CD1c-positive myeloid dendritic cell (primary cell): ENCODE results near the gene CDH26.
"Not testable (repeated sequence)": the region's sequence is repeated elsewhere in the genome, so short reads cannot be mapped to it uniquely, and the experiment has no call there.

Source experiments
- DNase-seq: peaks from one replicate; pipeline ENCODE4 v3.0.0-alpha.2; 2016; ENCODE audit errors: extremely low spot score

Gene CDH26

GRCh38 chr20:60013296-60014139 lies 55.3 kb downstream of the CDH26 start:
- DNase-seq, result no peak

GRCh38 chr20:60016406-60016805 lies 58.2 kb downstream of the CDH26 start:
- peak; percentile 34 for DNase-seq

DNA sequence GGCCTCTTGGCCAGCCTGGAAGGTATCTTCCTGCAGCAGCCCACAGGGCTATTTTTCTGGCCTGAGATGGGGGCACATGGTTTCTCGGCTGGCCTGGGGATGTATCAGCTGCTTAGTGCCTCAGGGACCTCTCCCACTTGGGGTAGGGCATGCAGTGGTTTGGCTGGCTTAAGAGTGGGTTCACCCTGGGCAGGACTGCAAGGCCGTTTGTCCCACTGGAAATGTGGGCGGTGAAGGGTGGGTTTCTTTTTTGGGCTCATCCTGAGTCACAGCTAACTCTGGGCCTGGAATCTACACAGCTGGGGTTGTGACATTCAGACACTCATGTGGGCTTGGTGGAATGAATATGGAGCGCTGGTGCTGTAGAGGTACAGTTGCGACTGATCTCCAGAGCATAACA lies 62.0 kb downstream of the CDH26 start:
- DNase-seq, result no peak

DNA sequence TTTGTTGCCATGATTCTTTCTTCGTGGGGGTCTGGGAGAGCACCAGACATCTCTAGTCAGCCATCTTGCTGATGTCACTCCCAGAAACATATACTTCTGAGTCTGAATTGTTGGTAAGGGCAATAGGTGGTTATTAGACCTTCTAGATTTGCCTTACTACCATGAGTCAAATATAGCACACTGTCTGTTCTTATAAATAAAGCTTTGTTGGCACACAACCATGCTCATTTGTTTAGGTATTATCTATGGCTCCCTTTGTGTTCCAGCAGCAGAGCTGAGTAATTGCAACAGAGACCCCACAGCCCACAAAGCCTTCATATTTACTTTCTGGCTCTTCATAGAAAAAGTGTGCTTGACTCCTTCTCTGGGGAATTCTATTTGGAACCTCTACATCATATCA lies 62.9 kb downstream of the CDH26 start:
- DNase-seq, result no peak

GRCh38 chr20:60022849-60023248 lies 64.6 kb downstream of the CDH26 start:
- DNase-seq, result no peak

- DNase-seq, result no peak
Measured at GRCh38 chr20:60024245-60024644, 66.0 kb downstream of the CDH26 start.

DNA sequence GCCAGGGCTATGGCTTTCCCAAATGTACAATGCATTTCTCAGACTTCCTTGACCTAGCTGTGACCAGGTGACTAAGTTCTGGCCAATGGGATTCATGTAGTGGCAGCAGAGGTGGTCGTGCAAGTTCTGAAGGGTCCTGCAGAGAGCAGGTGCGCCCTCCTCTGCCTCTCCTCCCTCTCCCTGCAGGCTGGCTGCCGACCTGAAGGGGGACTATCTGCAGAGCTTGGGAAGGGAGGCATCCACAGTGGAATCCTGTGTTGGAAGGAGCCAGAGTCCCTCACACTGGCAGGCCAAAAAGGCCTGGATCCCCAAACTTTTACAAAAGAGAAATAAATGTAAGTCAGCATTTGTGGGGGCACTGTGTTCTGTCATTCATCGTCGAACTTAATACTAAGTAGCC lies 66.6 kb downstream of the CDH26 start:
- no peak for DNase-seq

DNA sequence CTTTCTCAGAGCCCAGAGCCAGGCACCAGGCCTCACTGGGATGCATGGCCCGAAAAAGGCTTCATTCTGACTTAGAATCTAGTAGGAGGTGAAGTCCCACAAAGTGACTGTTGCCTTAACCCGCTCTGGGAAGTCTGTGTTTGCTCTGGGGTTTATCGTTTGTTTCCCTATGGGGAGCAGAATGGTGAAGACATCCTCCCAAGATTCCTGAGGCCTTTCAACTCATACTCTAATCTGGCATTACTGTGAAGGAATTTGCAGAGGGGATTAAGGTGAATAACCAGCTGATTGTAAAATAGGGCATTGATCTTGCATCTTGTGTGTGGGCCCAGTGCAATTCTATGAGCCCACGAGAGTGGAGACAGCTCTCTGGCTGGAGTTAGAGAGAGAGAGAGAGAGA lies 67.8 kb downstream of the CDH26 start:
- no peak for DNase-seq

- DNase-seq, result no peak
Measured at GRCh38 chr20:60030471-60030870, 72.2 kb downstream of the CDH26 start.

DNA sequence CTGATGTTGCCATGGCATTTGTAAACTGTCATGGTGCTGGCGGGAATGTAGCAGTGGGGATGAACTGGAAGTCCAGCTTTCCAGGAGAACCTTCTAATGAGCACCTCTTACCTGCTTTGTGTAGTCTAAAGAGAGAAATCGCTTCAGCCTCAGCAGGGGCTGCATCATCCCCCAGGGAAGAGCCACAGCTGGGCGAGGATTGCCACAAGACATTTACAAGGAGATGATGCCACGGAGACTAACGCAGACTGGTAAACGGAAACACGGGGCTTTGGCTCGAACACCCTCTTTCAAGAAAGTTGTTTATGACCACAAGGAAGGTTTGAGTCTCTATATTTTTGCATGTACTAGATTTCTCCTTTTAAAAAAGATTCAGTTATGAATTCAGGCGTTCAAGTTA lies 72.9 kb downstream of the CDH26 start:
- no peak for DNase-seq

DNA sequence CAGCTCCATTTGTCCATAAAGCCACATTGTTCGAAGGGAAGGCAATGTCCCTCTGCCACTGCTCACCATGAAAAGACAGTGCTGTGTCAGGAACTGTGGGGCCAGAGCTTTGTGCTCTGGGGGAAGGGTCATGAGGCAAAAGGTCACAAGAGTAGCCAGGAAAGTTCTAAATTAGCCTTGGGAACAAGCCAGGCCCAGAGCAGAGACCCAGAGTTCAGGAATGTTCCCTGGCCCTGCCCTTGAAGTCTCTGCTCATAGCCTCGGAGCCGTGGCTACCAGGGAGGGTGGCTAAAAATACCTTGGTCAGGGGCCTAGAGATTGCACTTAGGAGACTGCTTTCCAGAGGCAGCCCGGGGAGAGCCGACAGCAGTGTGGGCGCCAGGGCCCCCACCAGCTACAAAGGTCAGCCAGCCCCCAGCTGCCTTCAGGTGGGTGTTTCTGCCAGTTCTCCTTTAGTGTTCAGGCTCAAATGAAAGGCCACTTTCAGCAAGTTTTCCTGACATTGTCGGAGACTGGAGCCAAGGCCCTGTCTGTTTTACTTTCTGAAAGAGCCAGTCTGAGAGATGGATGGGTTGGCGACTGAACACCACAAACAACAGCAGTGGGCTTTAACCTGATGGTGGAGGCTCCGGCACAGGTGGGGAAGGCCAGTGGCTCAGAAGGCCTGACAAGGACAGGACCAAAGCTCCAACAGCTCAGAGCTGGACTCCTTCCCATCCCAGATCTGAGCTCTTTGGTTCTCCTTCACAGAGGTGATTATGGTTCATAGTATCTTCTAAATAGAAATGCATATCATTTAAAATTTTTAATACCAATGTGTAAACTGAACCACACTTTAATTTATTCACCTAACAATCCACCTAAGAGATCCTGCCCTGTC lies 76.2 kb downstream of the CDH26 start:
- no peak for DNase-seq

GRCh38 chr20:60035486-60035885 lies 77.3 kb downstream of the CDH26 start:
- DNase-seq, result no peak

DNA sequence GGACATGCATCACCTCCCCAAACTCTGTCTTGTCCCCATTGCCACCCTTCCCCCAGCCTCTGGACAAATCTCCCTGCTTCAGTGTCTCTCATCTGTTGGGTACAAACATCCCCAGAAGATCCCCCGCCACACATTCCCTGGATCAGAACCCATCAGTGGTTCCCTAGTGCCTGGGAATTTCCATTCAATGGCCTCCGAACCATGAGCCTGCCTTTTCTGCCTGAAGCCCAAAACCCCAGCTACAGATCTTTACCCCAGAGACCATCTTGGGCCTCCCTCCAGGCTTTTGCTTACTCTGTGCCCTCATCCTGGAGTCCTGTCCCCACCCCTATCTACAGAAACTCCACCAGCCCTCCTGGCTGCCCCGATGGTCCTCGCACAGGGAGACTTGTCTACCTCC lies 78.1 kb downstream of the CDH26 start:
- no peak for DNase-seq

DNA sequence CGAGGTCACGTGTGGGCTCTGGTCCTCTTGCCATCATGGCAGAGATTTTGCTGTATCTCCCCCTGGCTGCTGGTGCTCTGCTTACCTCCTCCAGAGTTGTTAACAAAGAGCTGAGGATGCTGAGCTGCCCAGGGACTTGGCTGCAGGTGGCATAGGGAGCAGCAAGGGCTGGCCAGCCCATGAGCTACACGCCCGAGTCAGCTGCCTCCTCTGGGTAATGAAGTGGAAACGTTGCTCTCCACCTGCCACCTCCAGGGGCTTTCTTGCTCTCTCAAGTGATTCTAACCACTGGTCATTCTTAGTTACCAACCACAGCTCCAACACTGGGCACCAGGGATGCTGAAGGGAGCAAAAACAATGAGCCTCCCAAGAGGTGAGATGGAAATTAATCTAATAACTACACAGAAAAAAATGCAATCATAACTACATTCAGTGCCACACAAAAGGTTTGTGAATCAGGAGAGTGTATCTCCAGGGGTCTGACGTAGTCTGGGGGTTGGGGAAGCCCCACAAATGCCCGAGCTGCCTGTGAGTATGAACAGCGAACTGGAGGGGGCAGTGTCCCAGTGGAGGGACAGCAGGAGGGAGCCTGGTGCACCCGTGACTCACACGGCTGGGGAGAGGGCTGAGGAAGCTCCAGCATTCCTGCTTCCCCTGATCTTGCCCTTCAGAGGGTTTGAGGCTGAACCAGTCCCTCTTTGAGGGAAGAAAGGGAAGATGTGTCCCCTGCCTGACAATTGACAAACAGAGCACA lies 78.7 kb downstream of the CDH26 start:
- no peak for DNase-seq

- no peak for DNase-seq
Measured at GRCh38 chr20:60038400-60039008, 80.3 kb downstream of the CDH26 start.

DNA sequence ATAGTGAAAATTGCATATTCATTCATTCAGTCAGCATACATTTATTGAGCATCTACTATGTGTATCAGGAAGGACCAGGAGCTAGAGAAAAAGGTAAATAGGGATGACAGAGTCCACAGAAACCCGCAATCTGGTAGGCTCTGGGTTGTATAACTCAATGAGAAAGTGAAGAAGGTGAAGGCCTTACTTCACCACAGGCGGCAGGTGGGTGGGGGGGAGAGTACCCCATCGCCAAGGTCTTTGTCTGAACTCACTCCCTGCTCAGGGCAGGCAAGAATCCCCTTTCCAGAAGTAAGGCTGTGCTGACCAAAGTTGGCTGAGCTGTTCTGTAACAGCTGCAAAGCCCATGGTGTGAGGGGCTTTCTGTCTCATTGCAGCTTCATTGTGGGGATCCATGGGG lies 81.3 kb downstream of the CDH26 start:
- no peak for DNase-seq

- no peak for DNase-seq
Measured at GRCh38 chr20:60040471-60041162, 82.4 kb downstream of the CDH26 start.

GRCh38 chr20:60041436-60042165 lies 83.4 kb downstream of the CDH26 start:
- not testable (repeated sequence) for DNase-seq

DNA sequence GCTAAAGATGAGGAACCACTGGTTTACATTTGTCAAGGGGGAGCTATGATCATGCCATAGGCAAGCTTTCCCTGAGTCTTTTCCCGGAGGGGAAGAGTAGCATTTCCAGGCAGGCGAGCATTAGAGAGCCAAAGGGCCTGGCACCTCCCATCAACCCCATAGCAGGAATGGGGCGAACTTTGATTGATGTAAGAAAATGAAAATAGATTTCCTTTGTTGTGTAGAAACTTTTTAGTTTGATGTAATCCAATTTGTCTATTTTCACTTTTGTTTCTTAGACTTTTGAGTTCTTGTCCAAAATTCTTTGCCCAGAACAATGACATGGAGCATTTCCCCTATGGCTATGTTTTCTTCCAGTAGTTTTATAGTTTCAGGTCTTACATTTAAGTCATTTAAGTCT lies 85.2 kb downstream of the CDH26 start:
- DNase-seq, result no peak

GRCh38 chr20:60046011-60046413 lies 87.8 kb downstream of the CDH26 start:
- peak; percentile 83 for DNase-seq
